HepG2 (cell line): ENCODE data around the gene DCDC1. TPM values are rescaled to one million over a fixed set of nuclear protein-coding genes. Genes with fewer than 3 reads are reported as not detected.

Experiments
- ARNTL ChIP-seq: sonication (generic); formaldehyde crosslinking; IDR thresholded peaks from 2 replicates; pipeline ENCODE4 v1.4.0; 2020; ENCODE audit warnings: mild to moderate bottlenecking, missing genetic modification reagents
- BHLHE40 ChIP-seq: IDR thresholded peaks from 2 replicates; pipeline ENCODE4 v1.6.1; 2011; ENCODE audit warnings: low read length, improper control_type of control experiment
- ERF ChIP-seq: IDR thresholded peaks from 2 replicates; pipeline ENCODE4 v1.6.1; 2018; ENCODE audit warnings: missing biosample characterization, missing genetic modification reagents
- HDAC6 ChIP-seq: fragments of 200-600 bp; sonication (generic); IDR thresholded peaks from 2 replicates; pipeline ENCODE4 v1.7.0; 2017; ENCODE audit warnings: mild to moderate bottlenecking, antibody characterized with exemption, low read length, low read depth
- MEF2D ChIP-seq: sonication (generic); formaldehyde crosslinking; IDR thresholded peaks from 2 replicates; pipeline ENCODE4 v1.5.1; 2020; ENCODE audit warnings: mild to moderate bottlenecking, missing genetic modification reagents
- MLLT10 ChIP-seq: sonication (generic); formaldehyde crosslinking; IDR thresholded peaks from 2 replicates; pipeline ENCODE4 v1.4.0; 2020; ENCODE audit warnings: missing genetic modification reagents
- POLR2A ChIP-seq, 2 experiments: IDR thresholded peaks; 2 replicates each; pipeline ENCODE4 v1.6.1; 2011; ENCODE audit warnings: low read depth in 2 of 2, low read length in 2 of 2, mild to moderate bottlenecking in 1 of 2, moderate library complexity in 1 of 2; ENCODE audit not compliant: insufficient read depth in 1 of 2
- RARG ChIP-seq: sonication (generic); formaldehyde crosslinking; IDR thresholded peaks from 2 replicates; pipeline ENCODE4 v1.4.0; 2020; ENCODE audit warnings: low read depth, mild to moderate bottlenecking, missing genetic modification reagents
- ZBTB7A ChIP-seq: sonication (generic); formaldehyde crosslinking; IDR thresholded peaks from 2 replicates; pipeline ENCODE4 v1.8.0; 2022; ENCODE audit warnings: mild to moderate bottlenecking, missing genetic modification reagents
- ZNF260 ChIP-seq: sonication (generic); formaldehyde crosslinking; IDR thresholded peaks from 2 replicates; pipeline ENCODE4 v1.4.0; 2020; ENCODE audit warnings: missing genetic modification reagents, low read depth, mild to moderate bottlenecking, borderline replicate concordance
- ZNF562 ChIP-seq: sonication (generic); formaldehyde crosslinking; IDR thresholded peaks from 2 replicates; pipeline ENCODE4 v1.8.0; 2022; ENCODE audit warnings: missing genetic modification reagents, borderline replicate concordance
- ZNF841 ChIP-seq: sonication (generic); formaldehyde crosslinking; IDR thresholded peaks from 2 replicates; pipeline ENCODE4 v1.8.1; 2023; ENCODE audit warnings: missing genetic modification reagents, borderline replicate concordance
- ZSCAN21 ChIP-seq: sonication (generic); formaldehyde crosslinking; IDR thresholded peaks from 2 replicates; pipeline ENCODE4 v1.8.0; 2022; ENCODE audit warnings: mild to moderate bottlenecking, missing genetic modification reagents, moderate library complexity, borderline replicate concordance
- ZSCAN30 ChIP-seq: sonication (generic); formaldehyde crosslinking; IDR thresholded peaks from 2 replicates; pipeline ENCODE4 v1.5.0; 2020; ENCODE audit warnings: mild to moderate bottlenecking, missing genetic modification reagents
- polyA plus RNA-seq, 8 experiments: library from polyadenylated mRNA; depleted of rRNA in 3 of 8; stranded (reverse) in 7 of 8; unstranded in 1 of 8; fragments of >200 nt; fragmentation: Illumina TruSeq in 4 of 8; extraction: Trizol in 4 of 8; gene quantifications; 2 replicates each; pipeline versions ENCODE4 v1.2.1 to v1.2.3, GENCODE V29; 2011 to 2016; ENCODE audit warnings: low read depth in 4 of 8, missing spikeins in 1 of 8, mixed read lengths in 1 of 8; ENCODE audit not compliant: insufficient read depth in 1 of 8
- total RNA-seq, 5 experiments: library from RNA; depleted of rRNA; stranded (reverse); fragments of >200 nt; fragmentation: Illumina TruSeq; extraction: Trizol; gene quantifications; 2 replicates each; pipeline ENCODE4 v1.2.3, GENCODE V29; 2016; ENCODE audit warnings: low read depth in 1 of 5
- TF ChIP-seq, protein P1 (sequence below): sonication (generic); formaldehyde crosslinking; IDR thresholded peaks from 2 replicates; pipeline ENCODE4 v1.4.0; 2020; ENCODE audit warnings: missing genetic modification reagents
- TF ChIP-seq, protein P2 (sequence below): sonication (generic); formaldehyde crosslinking; IDR thresholded peaks from 2 replicates; pipeline ENCODE4 v1.4.0; 2020; ENCODE audit warnings: missing genetic modification reagents
- TF ChIP-seq, protein P3 (sequence below): sonication (generic); formaldehyde crosslinking; IDR thresholded peaks from 2 replicates; pipeline ENCODE4 v1.4.0; 2020; ENCODE audit warnings: low read depth, mild to moderate bottlenecking, missing genetic modification reagents
- TF ChIP-seq, protein P4 (sequence below): IDR thresholded peaks from 2 replicates; pipeline ENCODE4 v1.6.1; 2016; ENCODE audit warnings: mild to moderate bottlenecking
- TF ChIP-seq, protein P5 (sequence below): sonication (generic); formaldehyde crosslinking; IDR thresholded peaks from 2 replicates; pipeline ENCODE4 v1.5.0; 2020; ENCODE audit warnings: mild to moderate bottlenecking, missing genetic modification reagents

Gene DCDC1
- total and polyA plus RNA-seq, 2 of the 13 experiments (the other 11 are each of a cell fraction or from before 2014, with no cell fraction given), result 0.12 to 0.27 TPM

DNA sequence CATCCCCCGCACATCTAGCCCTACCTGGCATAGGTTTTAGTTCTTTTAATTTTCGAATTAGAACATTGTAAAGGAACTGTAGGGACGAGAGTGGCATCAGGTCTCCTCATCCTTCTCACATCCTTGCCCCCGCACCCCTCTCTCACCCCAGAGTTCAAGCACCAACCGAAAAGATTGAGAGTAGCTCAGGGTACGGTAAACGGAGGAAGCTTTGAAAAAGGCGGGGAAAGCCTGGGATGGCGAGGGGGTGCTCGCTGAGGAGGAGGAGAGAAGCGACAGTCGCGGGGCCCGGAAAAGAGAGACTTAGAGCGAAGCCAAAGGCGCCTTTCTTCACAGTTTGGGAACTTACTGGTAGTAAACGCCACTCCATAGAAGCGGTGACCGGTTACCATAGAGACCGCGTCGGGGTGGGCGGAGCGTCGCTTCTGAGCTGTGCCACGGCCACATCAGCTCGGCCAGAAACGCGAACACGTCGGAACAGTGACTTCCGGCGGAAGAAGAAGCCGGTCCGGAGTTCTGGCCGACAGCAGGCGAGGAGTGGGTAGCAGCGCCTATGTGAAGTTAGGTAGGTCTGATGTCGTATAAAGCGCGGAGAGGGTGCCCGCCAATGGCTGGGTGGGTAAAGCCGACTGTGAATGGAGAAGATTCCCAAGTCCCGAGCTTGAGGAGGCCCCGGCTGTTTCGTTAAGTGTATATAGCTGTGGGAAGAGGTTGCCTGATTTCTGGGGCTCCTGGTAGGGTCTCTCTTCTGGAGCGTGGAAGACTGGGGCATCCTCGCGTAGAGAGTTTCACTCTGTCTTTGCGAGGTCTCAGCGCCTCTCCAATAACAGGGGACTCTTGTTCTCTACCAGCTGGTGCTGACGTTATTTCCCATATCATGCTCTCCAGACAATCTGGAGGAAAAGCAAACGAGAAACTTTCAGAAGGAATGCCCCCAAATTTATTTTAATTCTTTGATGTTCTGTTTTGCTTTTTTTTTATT, at the start of gene DCDC1, which contains the start of gene DNAJC24 (continued):
- TF ChIP-seq ZNF260 (CRISPR knock-in tag) (no peak), BHLHE40 (no peak), ZSCAN21 (CRISPR knock-in tag) (no peak; the same call in 1 of the 2 replicates), ZNF841 (CRISPR knock-in tag) (no peak), ARNTL (CRISPR knock-in tag) (no peak), MLLT10 (CRISPR knock-in tag) (no peak), ERF (CRISPR knock-in tag) (peak; percentile 76), HDAC6 (no peak), POLR2A (IDR thresholded peaks at IDR 0.05; ENCODE audit: insufficient read depth in 1 of 2, low read depth in 2 of 2, low read length in 2 of 2) (peak; percentile 85), RARG (no peak), ZBTB7A (no peak), MEF2D (CRISPR knock-in tag) (peak; percentile 82), ZSCAN30 (CRISPR knock-in tag) (no peak), ZNF562 (CRISPR knock-in tag) (no peak)
- TF ChIP-seq, protein P1, sequence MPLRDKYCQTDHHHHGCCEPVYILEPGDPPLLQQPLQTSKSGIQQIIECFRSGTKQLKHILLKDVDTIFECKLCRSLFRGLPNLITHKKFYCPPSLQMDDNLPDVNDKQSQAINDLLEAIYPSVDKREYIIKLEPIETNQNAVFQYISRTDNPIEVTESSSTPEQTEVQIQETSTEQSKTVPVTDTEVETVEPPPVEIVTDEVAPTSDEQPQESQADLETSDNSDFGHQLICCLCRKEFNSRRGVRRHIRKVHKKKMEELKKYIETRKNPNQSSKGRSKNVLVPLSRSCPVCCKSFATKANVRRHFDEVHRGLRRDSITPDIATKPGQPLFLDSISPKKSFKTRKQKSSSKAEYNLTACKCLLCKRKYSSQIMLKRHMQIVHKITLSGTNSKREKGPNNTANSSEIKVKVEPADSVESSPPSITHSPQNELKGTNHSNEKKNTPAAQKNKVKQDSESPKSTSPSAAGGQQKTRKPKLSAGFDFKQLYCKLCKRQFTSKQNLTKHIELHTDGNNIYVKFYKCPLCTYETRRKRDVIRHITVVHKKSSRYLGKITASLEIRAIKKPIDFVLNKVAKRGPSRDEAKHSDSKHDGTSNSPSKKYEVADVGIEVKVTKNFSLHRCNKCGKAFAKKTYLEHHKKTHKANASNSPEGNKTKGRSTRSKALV (CRISPR knock-in tag), result peak; percentile 23; the same call in 1 of the 2 replicates
- TF ChIP-seq, protein P2, sequence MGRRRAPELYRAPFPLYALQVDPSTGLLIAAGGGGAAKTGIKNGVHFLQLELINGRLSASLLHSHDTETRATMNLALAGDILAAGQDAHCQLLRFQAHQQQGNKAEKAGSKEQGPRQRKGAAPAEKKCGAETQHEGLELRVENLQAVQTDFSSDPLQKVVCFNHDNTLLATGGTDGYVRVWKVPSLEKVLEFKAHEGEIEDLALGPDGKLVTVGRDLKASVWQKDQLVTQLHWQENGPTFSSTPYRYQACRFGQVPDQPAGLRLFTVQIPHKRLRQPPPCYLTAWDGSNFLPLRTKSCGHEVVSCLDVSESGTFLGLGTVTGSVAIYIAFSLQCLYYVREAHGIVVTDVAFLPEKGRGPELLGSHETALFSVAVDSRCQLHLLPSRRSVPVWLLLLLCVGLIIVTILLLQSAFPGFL (CRISPR knock-in tag), result no peak
- TF ChIP-seq, protein P3, sequence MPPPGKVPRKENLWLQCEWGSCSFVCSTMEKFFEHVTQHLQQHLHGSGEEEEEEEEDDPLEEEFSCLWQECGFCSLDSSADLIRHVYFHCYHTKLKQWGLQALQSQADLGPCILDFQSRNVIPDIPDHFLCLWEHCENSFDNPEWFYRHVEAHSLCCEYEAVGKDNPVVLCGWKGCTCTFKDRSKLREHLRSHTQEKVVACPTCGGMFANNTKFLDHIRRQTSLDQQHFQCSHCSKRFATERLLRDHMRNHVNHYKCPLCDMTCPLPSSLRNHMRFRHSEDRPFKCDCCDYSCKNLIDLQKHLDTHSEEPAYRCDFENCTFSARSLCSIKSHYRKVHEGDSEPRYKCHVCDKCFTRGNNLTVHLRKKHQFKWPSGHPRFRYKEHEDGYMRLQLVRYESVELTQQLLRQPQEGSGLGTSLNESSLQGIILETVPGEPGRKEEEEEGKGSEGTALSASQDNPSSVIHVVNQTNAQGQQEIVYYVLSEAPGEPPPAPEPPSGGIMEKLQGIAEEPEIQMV (CRISPR knock-in tag), result peak; percentile 77; the same call in 1 of the 2 replicates
- TF ChIP-seq, protein P4, sequence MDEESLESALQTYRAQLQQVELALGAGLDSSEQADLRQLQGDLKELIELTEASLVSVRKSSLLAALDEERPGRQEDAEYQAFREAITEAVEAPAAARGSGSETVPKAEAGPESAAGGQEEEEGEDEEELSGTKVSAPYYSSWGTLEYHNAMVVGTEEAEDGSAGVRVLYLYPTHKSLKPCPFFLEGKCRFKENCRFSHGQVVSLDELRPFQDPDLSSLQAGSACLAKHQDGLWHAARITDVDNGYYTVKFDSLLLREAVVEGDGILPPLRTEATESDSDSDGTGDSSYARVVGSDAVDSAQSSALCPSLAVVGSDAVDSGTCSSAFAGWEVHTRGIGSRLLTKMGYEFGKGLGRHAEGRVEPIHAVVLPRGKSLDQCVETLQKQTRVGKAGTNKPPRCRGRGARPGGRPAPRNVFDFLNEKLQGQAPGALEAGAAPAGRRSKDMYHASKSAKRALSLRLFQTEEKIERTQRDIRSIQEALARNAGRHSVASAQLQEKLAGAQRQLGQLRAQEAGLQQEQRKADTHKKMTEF (CRISPR knock-in tag), result peak; percentile 79; the same call in 1 of the 2 replicates
- TF ChIP-seq, protein P5, sequence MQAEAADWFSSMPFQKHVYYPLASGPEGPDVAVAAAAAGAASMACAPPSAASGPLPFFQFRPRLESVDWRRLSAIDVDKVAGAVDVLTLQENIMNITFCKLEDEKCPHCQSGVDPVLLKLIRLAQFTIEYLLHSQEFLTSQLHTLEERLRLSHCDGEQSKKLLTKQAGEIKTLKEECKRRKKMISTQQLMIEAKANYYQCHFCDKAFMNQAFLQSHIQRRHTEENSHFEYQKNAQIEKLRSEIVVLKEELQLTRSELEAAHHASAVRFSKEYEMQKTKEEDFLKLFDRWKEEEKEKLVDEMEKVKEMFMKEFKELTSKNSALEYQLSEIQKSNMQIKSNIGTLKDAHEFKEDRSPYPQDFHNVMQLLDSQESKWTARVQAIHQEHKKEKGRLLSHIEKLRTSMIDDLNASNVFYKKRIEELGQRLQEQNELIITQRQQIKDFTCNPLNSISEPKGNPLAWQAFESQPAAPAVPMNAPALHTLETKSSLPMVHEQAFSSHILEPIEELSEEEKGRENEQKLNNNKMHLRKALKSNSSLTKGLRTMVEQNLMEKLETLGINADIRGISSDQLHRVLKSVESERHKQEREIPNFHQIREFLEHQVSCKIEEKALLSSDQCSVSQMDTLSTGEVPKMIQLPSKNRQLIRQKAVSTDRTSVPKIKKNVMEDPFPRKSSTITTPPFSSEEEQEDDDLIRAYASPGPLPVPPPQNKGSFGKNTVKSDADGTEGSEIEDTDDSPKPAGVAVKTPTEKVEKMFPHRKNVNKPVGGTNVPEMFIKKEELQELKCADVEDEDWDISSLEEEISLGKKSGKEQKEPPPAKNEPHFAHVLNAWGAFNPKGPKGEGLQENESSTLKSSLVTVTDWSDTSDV (CRISPR knock-in tag), result no peak
